KMS-11 (cell line): ENCODE measurements around the gene PPIB.
"Not testable (repeated sequence)": the region's sequence is repeated elsewhere in the genome, so short reads cannot be mapped to it uniquely, and the experiment has no call there.

Source experiments
- H2AFZ ChIP-seq: fragments of 200-600 bp; sonication (generic); 2 replicates; pipeline ENCODE4 v1.6.1; 2016; ENCODE audit warnings: antibody characterized with exemption, mixed run types, low read depth
- H3K27ac ChIP-seq: fragments of 200-600 bp; sonication (generic); 2 replicates; pipeline ENCODE4 v1.6.1; 2016; ENCODE audit warnings: mild to moderate bottlenecking, mixed run types
- H3K27me3 ChIP-seq: fragments of 200-600 bp; sonication (generic); 2 replicates; pipeline ENCODE4 v1.6.1; 2017; ENCODE audit warnings: mild to moderate bottlenecking, low read depth, mixed run types, moderate library complexity; ENCODE audit not compliant: insufficient read depth
- H3K36me3 ChIP-seq: fragments of 200-600 bp; sonication (generic); 2 replicates; pipeline ENCODE4 v1.6.1; 2017; ENCODE audit warnings: mild to moderate bottlenecking, mixed run types; ENCODE audit not compliant: insufficient read depth
- H3K4me1 ChIP-seq: fragments of 200-600 bp; sonication (generic); 2 replicates; pipeline ENCODE4 v1.6.1; 2016; ENCODE audit warnings: mild to moderate bottlenecking, low read depth, mixed run types; ENCODE audit not compliant: poor library complexity, severe bottlenecking
- H3K4me2 ChIP-seq: fragments of 200-600 bp; sonication (generic); 2 replicates; pipeline ENCODE4 v1.7.0; 2016; ENCODE audit warnings: mild to moderate bottlenecking, mixed run types
- H3K4me3 ChIP-seq: fragments of 200-600 bp; sonication (generic); IDR thresholded peaks from 2 replicates; pipeline ENCODE4 v1.6.1; 2017; ENCODE audit warnings: low read depth, low read length, mixed read lengths; ENCODE audit not compliant: insufficient read depth
- H3K79me2 ChIP-seq: fragments of 200-600 bp; sonication (generic); 2 replicates; pipeline ENCODE4 v1.6.1; 2016; ENCODE audit warnings: low read depth, mixed run types; ENCODE audit not compliant: insufficient read depth
- H3K9ac ChIP-seq: fragments of 200-600 bp; sonication (generic); 2 replicates; pipeline ENCODE4 v1.6.1; 2016; ENCODE audit warnings: mild to moderate bottlenecking, mixed run types
- H4K20me1 ChIP-seq: fragments of 200-600 bp; sonication (generic); 2 replicates; pipeline ENCODE4 v1.6.1; 2016; ENCODE audit warnings: mild to moderate bottlenecking, mixed run types; ENCODE audit not compliant: insufficient read depth
- CTCF ChIP-seq: fragments of 200-600 bp; sonication (generic); conservative IDR thresholded peaks from 2 replicates; pipeline ENCODE4 v1.6.1; 2017; ENCODE audit warnings: low read depth, mild to moderate bottlenecking, antibody characterized with exemption, low read length, moderate library complexity, mixed read lengths

PPIB gene

DNA sequence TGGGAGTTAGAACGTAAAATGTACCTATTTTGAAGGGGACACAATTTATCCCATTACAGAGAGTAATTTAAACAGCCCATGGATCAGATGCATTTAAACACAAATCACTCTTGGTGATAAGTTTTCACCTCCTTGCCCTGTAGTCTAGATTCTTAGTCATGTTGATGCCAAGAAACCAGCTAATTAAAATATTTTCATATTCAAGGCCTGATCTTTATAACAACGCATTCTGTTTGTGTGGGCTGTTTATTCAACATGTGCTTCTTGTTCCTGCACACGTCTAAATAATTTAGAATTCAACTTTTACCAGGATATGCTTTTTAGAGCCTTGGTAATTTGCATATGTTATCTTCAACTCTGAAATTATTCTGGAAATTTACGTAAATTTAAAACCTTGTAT, 41.2 kb downstream of the PPIB start:
- H3K4me3 ChIP-seq, result no peak overlapping the region
- H3K36me3 ChIP-seq, result no peaks in the 10 kb centered on the region
- H3K27me3 ChIP-seq, result no peaks in the 10 kb centered on the region
- TF ChIP-seq CTCF, result no peak
- H3K4me1 ChIP-seq, result no peaks in the 10 kb centered on the region
- H4K20me1 ChIP-seq, result no peaks in the 10 kb centered on the region
- no peaks in the 10 kb centered on the region for H3K79me2 ChIP-seq
- H2AFZ ChIP-seq, result no peak overlapping the region
- no peak overlapping the region for H3K9ac ChIP-seq
- no peak overlapping the region for H3K4me2 ChIP-seq
- no peak overlapping the region for H3K27ac ChIP-seq

DNA sequence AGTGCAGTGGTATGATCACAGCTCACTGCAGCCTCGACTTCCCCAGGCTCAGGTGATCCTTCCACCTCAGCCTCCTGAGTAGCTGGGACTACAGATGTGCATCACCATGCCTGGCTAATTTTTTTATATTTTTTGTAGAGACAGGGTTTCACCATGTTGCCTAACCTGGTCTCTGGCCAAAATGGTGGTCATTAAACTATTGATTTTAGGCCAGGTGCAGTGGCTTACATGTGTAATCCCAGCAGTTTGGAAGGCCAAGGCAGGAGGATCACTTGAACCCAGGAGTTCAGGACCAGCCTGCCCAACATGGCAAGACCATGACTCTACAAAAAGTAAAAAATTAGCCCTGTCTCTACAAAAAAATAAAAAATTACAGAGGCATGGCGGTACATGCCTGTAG, 42.5 kb downstream of the PPIB start:
- H3K4me1 ChIP-seq, H3K4me2 ChIP-seq, H3K27ac ChIP-seq, H3K4me3 ChIP-seq, H3K79me2 ChIP-seq, H4K20me1 ChIP-seq, H3K27me3 ChIP-seq, H3K36me3 ChIP-seq, H2AFZ ChIP-seq, H3K9ac ChIP-seq: not testable (repeated sequence)

GRCh38 chr15:64117759-64118487, 44.9 kb downstream of the PPIB start:
- no peak for TF ChIP-seq CTCF
- Histone ChIP-seq H3K36me3 (no peaks in the 10 kb centered on the region), H3K4me3 (no peak overlapping the region), H3K4me1 (peaks cover 6% of the 10 kb centered on the region), H3K27me3 (no peaks in the 10 kb centered on the region), H4K20me1 (no peaks in the 10 kb centered on the region), H2AFZ (no peak overlapping the region), H3K9ac (no peak overlapping the region), H3K27ac (no peak overlapping the region), H3K79me2 (no peaks in the 10 kb centered on the region), H3K4me2 (no peak overlapping the region)

GRCh38 chr15:64112904-64113303, 49.9 kb downstream of the PPIB start:
- H3K79me2 ChIP-seq, result peaks cover 6% of the 10 kb centered on the region; the same call in 1 of the 2 replicates
- H3K4me2 ChIP-seq, result no peak overlapping the region; the same call in 1 of the 2 replicates

More at GRCh38 chr15:64112904-64113303, 49.9 kb downstream of the PPIB start:
- H3K4me3 ChIP-seq, result no peak overlapping the region
- no peaks in the 10 kb centered on the region for H3K27me3 ChIP-seq
- no peaks in the 10 kb centered on the region for H4K20me1 ChIP-seq
- H3K36me3 ChIP-seq, result no peaks in the 10 kb centered on the region
- peaks cover 26% of the 10 kb centered on the region for H3K4me1 ChIP-seq
- H2AFZ ChIP-seq, result no peak overlapping the region
- H3K27ac ChIP-seq, result no peak overlapping the region
- no peak overlapping the region for H3K9ac ChIP-seq
- TF ChIP-seq CTCF, result no peak
